Right lung (tissue), 5 donors: ENCODE data around the gene UBE3C. TPM values are rescaled to one million over a fixed set of nuclear protein-coding genes. Genes with fewer than 3 reads are reported as not detected.

Source experiments
- DNase-seq, 2 donors: peaks; one replicate each; pipeline ENCODE4 v3.0.0-alpha.2; 2013
- polyA plus RNA-seq, 5 donors: library from polyadenylated mRNA; unstranded; fragments of 120-200 nt; gene quantifications; one replicate each; pipeline versions ENCODE4 v1.2.1 to v1.2.3, GENCODE V29; 2013; ENCODE audit warnings: inconsistent platforms in 1 of 5, low replicate concordance in 1 of 5; ENCODE audit not compliant: insufficient read length in 5 of 5, insufficient read depth in 1 of 5

UBE3C gene
- polyA plus RNA-seq, 5 donors: 36.6 to 46.0 (median 42.1) TPM

- DNase-seq: no peak
These were observed 29.8 kb downstream of the UBE3C start for GRCh38 chr7:157168571-157168970.

GRCh38 chr7:157176771-157177170, 38.0 kb downstream of the UBE3C start:
- no peak for DNase-seq

- DNase-seq: no peak
These were observed 38.7 kb downstream of the UBE3C start for GRCh38 chr7:157177333-157177982.

DNA sequence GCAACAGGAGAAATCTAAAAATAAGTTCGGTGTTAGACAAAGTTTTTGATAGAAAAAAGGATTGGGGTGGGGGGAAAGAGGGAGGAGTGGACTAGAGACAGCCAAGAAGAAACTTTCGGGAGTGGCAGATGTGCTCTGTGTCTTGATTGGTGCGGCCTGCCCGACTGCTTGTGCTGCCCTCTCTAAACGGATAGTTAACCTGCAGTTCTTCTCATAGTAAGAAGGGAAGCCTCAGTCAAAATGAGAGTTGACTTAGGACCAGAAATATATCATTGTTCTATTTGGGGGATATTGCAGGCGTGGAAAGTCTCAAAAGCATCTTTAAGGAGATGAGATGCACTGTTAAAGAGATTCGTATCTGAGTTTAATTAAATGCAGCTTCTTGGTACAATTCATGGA, 39.3 kb downstream of the UBE3C start:
- DNase-seq: no peak

GRCh38 chr7:157183832-157184231, 45.1 kb downstream of the UBE3C start:
- DNase-seq: no peak

GRCh38 chr7:157188091-157188665, 49.5 kb downstream of the UBE3C start:
- DNase-seq: no peak

GRCh38 chr7:157189405-157189804, 50.7 kb downstream of the UBE3C start:
- no peak for DNase-seq

GRCh38 chr7:157192861-157193260, 54.1 kb downstream of the UBE3C start:
- no peak for DNase-seq

DNA sequence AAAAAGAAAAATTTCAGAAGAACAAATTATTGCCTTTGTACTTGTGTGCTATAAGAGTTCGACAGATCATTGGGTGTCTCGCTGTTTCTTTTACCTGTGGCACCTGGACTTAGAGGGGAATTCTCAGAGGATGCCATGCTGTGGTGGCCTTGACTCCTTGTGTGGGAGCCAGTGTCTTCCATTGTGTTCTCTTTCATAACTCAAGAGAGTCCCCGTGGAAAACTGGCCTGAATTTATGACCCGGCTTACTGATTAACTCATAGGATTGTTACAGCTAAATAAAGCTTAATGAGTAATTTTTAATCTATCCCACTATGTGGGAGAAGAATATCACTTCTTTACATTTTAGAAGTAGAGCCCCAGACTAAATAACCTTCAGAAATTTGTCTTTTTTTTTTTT, 54.5 kb downstream of the UBE3C start:
- DNase-seq: no peak

DNA sequence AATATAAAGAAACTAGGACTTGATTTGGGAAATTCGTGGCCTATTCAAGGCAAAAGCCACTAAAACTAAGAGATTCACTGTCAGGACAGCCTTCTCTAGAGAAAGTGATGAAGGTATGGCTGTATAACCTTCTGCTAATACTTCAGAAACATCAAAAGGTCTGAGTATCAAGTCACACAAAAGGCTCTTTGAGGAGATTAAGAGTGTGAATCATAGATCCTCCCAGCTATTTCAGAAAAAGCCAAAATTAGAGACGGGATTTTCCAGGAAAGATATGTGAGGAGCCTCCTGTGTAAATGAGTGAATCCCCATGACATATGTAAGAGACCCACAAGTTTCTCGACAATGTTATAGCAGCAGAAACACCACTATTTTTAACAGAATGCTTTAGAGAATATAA, 56.2 kb downstream of the UBE3C start:
- no peak for DNase-seq

- no peak for DNase-seq
These were observed 57.1 kb downstream of the UBE3C start for GRCh38 chr7:157195868-157196267.

DNA sequence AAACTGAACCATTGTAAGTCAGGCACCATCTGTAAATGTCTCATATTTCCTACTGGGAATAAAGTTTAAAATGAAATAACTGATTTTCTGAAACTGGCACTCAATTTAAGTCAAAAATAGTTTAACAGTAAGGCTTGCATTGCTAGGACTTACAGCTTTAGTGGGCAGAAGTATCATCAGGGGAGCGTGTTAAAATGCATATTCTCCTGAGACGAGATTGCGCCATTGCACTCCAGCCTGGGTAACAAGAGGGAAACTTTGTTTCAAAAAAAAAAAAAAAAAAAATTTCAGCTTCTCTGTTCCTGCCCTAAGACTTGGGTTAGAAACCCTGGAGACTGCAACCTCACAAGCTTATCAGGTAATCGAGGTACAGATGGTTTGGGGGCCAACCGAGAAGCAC, 65.4 kb downstream of the UBE3C start:
- no peak for DNase-seq

DNA sequence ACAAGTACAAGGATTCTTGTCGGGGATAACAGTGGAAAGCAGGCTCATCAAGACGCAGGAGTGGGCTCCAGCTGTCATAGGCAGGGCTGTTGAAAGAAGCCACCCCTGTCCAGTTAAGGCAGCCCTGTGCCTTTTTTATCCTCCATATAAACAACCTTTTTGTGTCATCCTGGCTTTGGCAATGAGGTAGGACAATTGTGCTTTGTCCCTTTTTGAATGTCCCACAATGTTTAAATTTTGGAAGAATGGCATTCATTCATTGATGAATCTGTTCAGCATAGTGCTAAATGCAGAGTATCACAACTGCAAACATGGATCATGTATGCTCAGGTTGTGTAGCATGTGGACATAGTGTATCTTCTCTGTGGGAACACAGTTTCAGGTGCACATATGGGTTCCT, 66.7 kb downstream of the UBE3C start:
- no peak for DNase-seq

DNA sequence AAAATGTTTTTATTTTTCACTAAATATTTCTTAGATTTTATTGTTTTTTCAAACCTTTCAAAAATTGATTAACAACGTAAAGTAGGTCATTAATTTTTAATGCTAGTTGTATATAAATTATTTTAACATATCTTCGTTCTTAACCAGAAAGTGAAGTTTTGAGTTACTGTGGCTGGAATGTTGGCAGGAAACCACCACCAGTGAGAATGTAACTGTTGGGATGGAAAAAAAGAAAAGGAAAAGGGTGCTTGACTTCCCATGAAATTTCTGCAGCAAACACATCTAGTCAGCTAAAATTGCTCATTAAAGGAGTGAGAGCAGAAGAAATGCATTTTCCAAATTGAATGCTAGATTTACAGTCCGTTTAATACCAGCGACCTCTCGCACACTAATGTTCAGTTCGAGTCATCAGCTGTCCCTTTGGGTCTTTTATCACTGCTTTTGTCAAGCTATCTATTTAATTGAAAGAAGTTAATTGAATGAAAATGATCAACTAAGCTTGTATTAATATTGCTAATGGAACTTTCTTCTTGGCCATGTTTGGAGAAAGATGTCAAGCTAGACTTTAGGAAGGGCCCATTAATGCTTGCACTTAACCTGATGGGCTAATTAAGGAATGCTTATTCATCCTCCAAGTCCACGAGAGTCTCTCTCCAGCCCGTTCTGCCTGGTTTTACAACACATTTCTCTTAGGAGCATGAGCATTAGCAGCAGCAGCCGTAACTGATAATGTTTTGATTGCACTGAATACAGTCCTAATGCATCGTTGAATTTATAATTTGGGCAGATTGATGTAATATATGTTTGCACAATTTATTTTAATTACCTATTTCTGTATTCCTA, 70.1 kb downstream of the UBE3C start:
- DNase-seq: no peak

DNA sequence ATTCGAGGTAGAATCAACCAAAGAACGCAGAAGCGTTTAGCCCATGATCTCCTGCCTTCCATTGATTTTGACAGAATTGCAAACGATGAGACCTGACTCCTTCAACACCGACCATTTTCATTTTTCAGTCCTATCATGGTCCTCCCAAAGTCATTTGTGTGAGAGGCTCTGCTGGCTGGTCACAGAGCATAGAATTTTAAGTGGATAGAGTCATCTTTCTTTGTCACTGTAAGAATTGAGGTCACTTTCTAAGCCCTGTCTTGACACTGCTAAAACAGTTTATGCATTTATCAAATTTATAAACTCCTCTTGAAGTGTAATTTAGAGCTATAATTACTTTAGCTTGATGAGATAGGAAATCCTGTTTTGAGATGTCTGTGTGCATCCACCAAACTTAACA, 72.0 kb downstream of the UBE3C start:
- DNase-seq: no peak

- no peak for DNase-seq
These were observed 73.0 kb downstream of the UBE3C start for GRCh38 chr7:157211690-157212089.

DNA sequence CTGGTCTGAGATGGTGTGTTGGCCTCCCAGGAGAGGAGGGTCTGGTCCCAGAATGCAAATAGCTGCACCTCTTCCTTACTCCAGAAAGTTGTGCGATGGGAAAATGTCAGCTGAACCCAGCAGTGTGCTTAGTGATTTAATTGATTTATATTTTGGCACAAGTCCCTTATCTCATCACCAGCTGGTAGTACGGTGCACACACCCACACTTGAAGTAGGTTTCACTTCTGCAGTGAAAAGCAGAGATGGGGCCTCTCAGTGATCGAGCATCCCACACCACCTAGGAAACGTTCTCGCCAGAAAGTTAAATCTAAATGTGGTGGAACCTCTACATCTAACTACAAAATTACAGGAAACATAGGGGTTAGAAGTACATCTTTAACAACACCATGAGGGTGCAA, 80.4 kb downstream of the UBE3C start:
- no peak for DNase-seq

GRCh38 chr7:157220916-157221569, 82.3 kb downstream of the UBE3C start:
- no peak for DNase-seq

DNA sequence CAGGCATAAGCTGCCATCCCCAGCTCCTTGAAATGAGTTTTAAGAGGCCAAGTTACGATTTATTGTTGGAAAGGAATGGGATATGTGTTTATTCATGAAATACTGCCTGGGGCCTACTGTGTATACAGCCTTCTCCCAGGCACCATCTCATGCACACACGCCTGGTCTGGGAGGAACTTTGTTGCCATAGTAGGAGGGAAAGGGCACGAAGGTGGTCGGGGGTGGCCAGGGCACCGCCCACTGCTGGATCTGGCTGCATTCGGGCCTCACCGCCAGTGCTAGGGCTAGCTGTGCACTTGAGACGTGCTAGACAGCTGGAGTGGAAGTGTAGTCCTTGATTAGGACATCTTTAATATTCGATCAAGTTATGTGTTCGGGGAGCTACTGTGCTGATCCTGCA, 84.0 kb downstream of the UBE3C start:
- DNase-seq: no peak

DNA sequence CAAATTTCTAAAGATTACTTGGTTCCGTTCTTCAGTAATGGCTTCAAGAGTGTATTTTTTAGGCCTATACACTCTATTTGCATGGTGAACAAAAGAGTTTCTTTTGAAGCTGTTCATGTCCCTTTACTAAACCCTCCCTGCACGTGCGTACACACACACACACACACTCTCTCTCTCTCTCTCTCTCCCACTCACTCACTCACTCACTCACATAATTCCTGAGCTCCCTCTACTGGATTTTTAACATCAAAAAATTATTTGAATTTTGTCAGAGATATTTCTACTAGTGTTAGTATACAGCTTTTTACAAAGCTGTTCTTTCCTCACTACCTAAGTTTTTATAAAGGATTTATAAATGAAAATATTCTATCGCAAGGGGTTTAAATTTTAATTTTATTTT, 85.9 kb downstream of the UBE3C start:
- DNase-seq: peak; percentile 12 to 17

DNA sequence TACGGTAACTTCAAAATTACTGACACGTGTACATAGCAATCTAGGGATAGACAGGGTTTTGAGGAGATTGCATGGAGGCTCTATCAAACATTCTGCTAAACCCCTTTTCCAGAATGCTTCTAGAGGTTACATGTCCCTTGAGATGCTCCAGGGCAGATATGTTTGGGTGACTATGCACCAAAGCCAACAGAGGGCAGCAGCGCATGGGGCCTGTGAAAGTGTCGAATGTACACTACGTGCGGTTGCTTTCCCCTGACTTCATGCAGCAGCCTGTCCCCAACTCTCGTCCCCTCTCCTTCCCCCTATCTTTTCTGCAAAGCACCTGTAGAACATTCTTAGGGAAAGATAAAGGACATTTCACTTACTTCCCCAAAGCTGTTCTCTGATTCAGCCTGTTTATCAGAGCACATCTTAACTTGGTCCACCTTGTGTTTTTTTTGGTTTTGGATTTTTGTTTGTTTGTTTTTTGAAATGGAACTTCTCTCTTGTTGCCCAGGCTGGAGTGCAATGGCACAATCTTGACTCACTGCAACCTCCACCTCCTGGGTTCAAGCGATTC, 90.2 kb downstream of the UBE3C start:
- no peak for DNase-seq

DNA sequence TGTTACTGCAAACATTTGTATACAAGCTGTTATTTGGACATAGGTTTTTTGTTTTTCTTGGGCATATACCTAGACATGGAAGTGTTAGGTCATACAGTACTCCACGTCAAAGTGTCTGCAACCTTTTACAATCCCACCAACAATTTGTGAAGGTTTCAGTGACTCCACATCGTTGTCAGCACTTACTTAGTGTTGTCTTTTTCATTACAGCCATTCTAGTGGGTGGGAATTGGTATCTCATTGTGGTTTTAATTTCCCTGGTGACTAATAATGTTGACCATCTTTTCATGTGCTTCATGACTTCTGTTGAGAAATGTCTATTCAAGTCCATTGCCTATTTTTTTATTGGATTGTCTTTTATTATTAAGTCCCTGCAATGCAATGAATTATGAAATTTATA, 95.0 kb downstream of the UBE3C start:
- DNase-seq: no peak
